IMR-90 (cell line): ENCODE results near the gene PPFIA2. TPM values are rescaled to one million over a fixed set of nuclear protein-coding genes. Genes with fewer than 3 reads are reported as not detected.

ENCODE experiments used
- ATAC-seq: fragments of 200-7000 bp; cut with Tn5 transposase; 2 replicates; pipeline ENCODE4 v1.9.1; 2020; ENCODE audit warnings: low read depth, mild to moderate bottlenecking, moderate library complexity
- BruUV-seq: library from RNA; stranded (reverse); fragments of 400-500 nt; replicated peaks from 2 replicates; lab custom pipeline; 2021; lab: Mats Ljungman, UMichigan
- CTCF ChIA-PET: fragments of 300-600 bp; formaldehyde crosslinking; extraction: SDS; loops from one replicate; lab custom pipeline; 2021; ENCODE audit warnings: antibody characterized with exemption; lab: Yijun Ruan, JAX
- POLR2A ChIA-PET: fragments of 300-600 bp; sonication (Branson Sonifier 250); formaldehyde crosslinking; loops from one replicate; lab custom pipeline; 2022; ENCODE audit warnings: antibody characterized with exemption; ENCODE audit not compliant: unreplicated experiment; lab: Charles Lee
- DNase-seq: peaks from one replicate; pipeline ENCODE4 v3.0.0; 2013
- H2AFZ ChIP-seq: replicated peaks from 2 replicates; pipeline ENCODE3; 2013; ENCODE audit warnings: low read length, mild to moderate bottlenecking; ENCODE audit not compliant: poor library complexity
- H2AK5ac ChIP-seq: 2 replicates; pipeline ENCODE4 v1.6.1; 2013; ENCODE audit warnings: low read depth, low read length, inconsistent platforms
- H2AK9ac ChIP-seq: replicated peaks from 2 replicates; pipeline ENCODE3; 2013; ENCODE audit warnings: mild to moderate bottlenecking, low read depth, low read length, moderate library complexity; ENCODE audit not compliant: poor library complexity
- H2BK120ac ChIP-seq: 2 replicates; pipeline ENCODE4 v1.6.1; 2013; ENCODE audit warnings: low read depth, low read length, inconsistent platforms
- H2BK15ac ChIP-seq: 3 replicates; pipeline ENCODE4 v1.6.1; 2013; ENCODE audit warnings: low read depth, low read length, inconsistent platforms
- H2BK20ac ChIP-seq: 2 replicates; pipeline ENCODE4 v1.6.1; 2013; ENCODE audit warnings: low read depth, mild to moderate bottlenecking, inconsistent platforms, low read length, moderate library complexity
- H2BK5ac ChIP-seq: 2 replicates; pipeline ENCODE4 v1.6.1; 2013; ENCODE audit warnings: mild to moderate bottlenecking, low read depth, low read length, inconsistent platforms; ENCODE audit not compliant: poor library complexity, severe bottlenecking
- H3K14ac ChIP-seq: replicated peaks from 2 replicates; pipeline ENCODE4 v1.6.1; 2013; ENCODE audit warnings: low read depth, low read length, inconsistent platforms
- H3K18ac ChIP-seq: 2 replicates; pipeline ENCODE4 v1.6.1; 2013; ENCODE audit warnings: low read depth, low read length, control low read depth
- H3K23ac ChIP-seq: 2 replicates; pipeline ENCODE4 v1.6.1; 2013; ENCODE audit warnings: low read depth, low read length, inconsistent platforms
- H3K27ac ChIP-seq: 2 replicates; pipeline ENCODE4 v1.5.1; 2013; ENCODE audit warnings: mild to moderate bottlenecking, control low read depth, low read length; ENCODE audit not compliant: insufficient read depth
- H3K27me3 ChIP-seq: 2 replicates; pipeline ENCODE4 v1.6.1; 2013; ENCODE audit warnings: low read length; ENCODE audit not compliant: control insufficient read depth, insufficient read depth
- H3K36me3 ChIP-seq: 2 replicates; pipeline ENCODE4 v1.6.1; 2013; ENCODE audit warnings: low read length, mixed read lengths; ENCODE audit not compliant: control insufficient read depth, insufficient read depth
- H3K4ac ChIP-seq: 2 replicates; pipeline ENCODE4 v1.6.1; 2013; ENCODE audit warnings: low read depth, low read length, inconsistent platforms
- H3K4me1 ChIP-seq: 2 replicates; pipeline ENCODE4 v1.6.1; 2013; ENCODE audit warnings: low read length, mixed read lengths; ENCODE audit not compliant: control insufficient read depth, insufficient read depth
- H3K4me2 ChIP-seq: 2 replicates; pipeline ENCODE4 v1.6.1; 2013; ENCODE audit warnings: low read depth, mild to moderate bottlenecking, control low read depth, low read length, moderate library complexity
- H3K4me3 ChIP-seq: 2 replicates; pipeline ENCODE4 v1.5.1; 2013; ENCODE audit warnings: low read depth, mild to moderate bottlenecking, control low read depth, low read length, moderate library complexity; ENCODE audit not compliant: insufficient read depth
- H3K56ac ChIP-seq: 2 replicates; pipeline ENCODE4 v1.6.1; 2013; ENCODE audit warnings: low read length, inconsistent platforms; ENCODE audit not compliant: insufficient read depth; ENCODE audit errors: extremely low read depth
- H3K79me1 ChIP-seq, 2 experiments: 2 replicates each; pipeline ENCODE4 v1.6.1; 2013; ENCODE audit warnings: low read length in 2 of 2, inconsistent platforms in 1 of 2, low read depth in 1 of 2
- H3K9ac ChIP-seq: 2 replicates; pipeline ENCODE4 v1.6.1; 2013; ENCODE audit warnings: low read depth, low read length, control low read depth
- H3K9me1 ChIP-seq: 2 replicates; pipeline ENCODE4 v1.6.1; 2013; ENCODE audit warnings: low read length, inconsistent platforms; ENCODE audit not compliant: insufficient read depth
- H3K9me3 ChIP-seq: 2 replicates; pipeline ENCODE4 v1.6.1; 2013; ENCODE audit warnings: low read length; ENCODE audit not compliant: control insufficient read depth, insufficient read depth
- H4K20me1 ChIP-seq: 2 replicates; pipeline ENCODE4 v1.6.1; 2013; ENCODE audit warnings: low read length, inconsistent platforms; ENCODE audit not compliant: insufficient read depth
- H4K5ac ChIP-seq: 2 replicates; pipeline ENCODE4 v1.6.1; 2013; ENCODE audit warnings: mild to moderate bottlenecking, low read depth, low read length, control low read depth
- H4K8ac ChIP-seq, 2 experiments: 2 replicates each; pipeline ENCODE4 v1.6.1; 2013; ENCODE audit warnings: low read depth in 2 of 2, low read length in 2 of 2, control low read depth in 1 of 2, inconsistent platforms in 1 of 2
- H4K91ac ChIP-seq: 2 replicates; pipeline ENCODE4 v1.6.1; 2013; ENCODE audit warnings: low read depth, low read length, inconsistent platforms; ENCODE audit not compliant: insufficient read depth
- BHLHE40 ChIP-seq: fragments of 150-350 bp; IDR thresholded peaks from 2 replicates; pipeline ENCODE4 v1.6.1; 2016; ENCODE audit warnings: mild to moderate bottlenecking, low read depth, low read length
- CEBPB ChIP-seq: IDR thresholded peaks from 2 replicates; pipeline ENCODE4 v1.6.1; 2012; ENCODE audit warnings: low read depth, low read length, improper control_type of control experiment
- CHD1 ChIP-seq: IDR thresholded peaks from 2 replicates; pipeline ENCODE4 v1.6.1; 2012; ENCODE audit warnings: low read depth, low read length, improper control_type of control experiment
- CTCF ChIP-seq: conservative IDR thresholded peaks from 2 replicates; pipeline ENCODE4 v1.5.1; 2012; ENCODE audit warnings: mild to moderate bottlenecking, low read depth, low read length, improper control_type of control experiment
- ELK1 ChIP-seq: fragments of 150-350 bp; IDR thresholded peaks from 2 replicates; pipeline ENCODE4 v1.6.1; 2016; ENCODE audit warnings: low read depth, mild to moderate bottlenecking, low read length, moderate library complexity, borderline replicate concordance
- FOS ChIP-seq: fragments of 150-350 bp; IDR thresholded peaks from 2 replicates; pipeline ENCODE4 v1.6.1; 2016; ENCODE audit warnings: low read depth, low read length
- MAZ ChIP-seq: IDR thresholded peaks from 2 replicates; pipeline ENCODE4 v1.6.1; 2012; ENCODE audit warnings: low read depth, mild to moderate bottlenecking, low read length, improper control_type of control experiment, moderate library complexity, borderline replicate concordance
- MXI1 ChIP-seq: IDR thresholded peaks from 2 replicates; pipeline ENCODE4 v1.6.1; 2012; ENCODE audit warnings: low read depth, mild to moderate bottlenecking, low read length, moderate library complexity, borderline replicate concordance
- RAD21 ChIP-seq: IDR thresholded peaks from 2 replicates; pipeline ENCODE4 v1.6.1; 2012; ENCODE audit warnings: low read length, improper control_type of control experiment
- RCOR1 ChIP-seq: IDR thresholded peaks from 2 replicates; pipeline ENCODE4 v1.6.1; 2012; ENCODE audit warnings: mild to moderate bottlenecking, low read length, improper control_type of control experiment; ENCODE audit not compliant: insufficient replicate concordance
- RFX5 ChIP-seq: IDR thresholded peaks from 2 replicates; pipeline ENCODE4 v1.8.0; 2012; ENCODE audit warnings: low read depth, mild to moderate bottlenecking, low read length, moderate library complexity
- SMC3 ChIP-seq: fragments of 150-350 bp; IDR thresholded peaks from 2 replicates; pipeline ENCODE4 v1.6.1; 2016; ENCODE audit warnings: low read depth, mild to moderate bottlenecking, antibody characterized with exemption, low read length, moderate library complexity
- USF2 ChIP-seq: fragments of 150-350 bp; IDR thresholded peaks from 2 replicates; pipeline ENCODE4 v1.6.1; 2017; ENCODE audit warnings: mild to moderate bottlenecking, antibody characterized with exemption, low read length, low read depth
- WGBS, 2 experiments: methylation state at CpG; one replicate each; pipeline versions ENCODE4 v1.1.5 to v1.1.7; 2013; ENCODE audit warnings: missing lambda C conversion rate in 2 of 2; ENCODE audit not compliant: insufficient read length in 1 of 2; ENCODE audit errors: extremely low coverage in 2 of 2; 5-methylcytosine and 5-hydroxymethylcytosine counted together
- dilution Hi-C: fragments of 300-500 bp; cut with HindIII; formaldehyde crosslinking; loops from one replicate; pipeline ENCODE4 v1.14.3; 2018; ENCODE audit warnings: low sequenced_read_pairs; ENCODE audit not compliant: unreplicated experiment
- in situ Hi-C: fragments of 300-500 bp; cut with MboI; formaldehyde crosslinking; loops from 3 replicates; pipeline ENCODE4 v1.14.3; 2019; ENCODE audit warnings: low sequenced_read_pairs, inconsistent platforms, mixed read lengths
- intact Hi-C: fragments of 100-400 bp; cut with micrococcal nuclease; formaldehyde crosslinking; loops from 2 replicates; pipeline ENCODE4 v1.10.0; 2022
- polyA plus RNA-seq, 3 experiments: library from polyadenylated mRNA; depleted of rRNA; stranded (reverse); fragments of >200 nt; gene quantifications; 2 replicates each; pipeline ENCODE4 v1.2.3, GENCODE V29; 2012; ENCODE audit warnings: low replicate concordance in 1 of 3
- total RNA-seq: library from RNA; depleted of rRNA; stranded (reverse); fragments of >200 nt; gene quantifications from 2 replicates; pipeline ENCODE4 v1.2.3, GENCODE V29; 2012

The PPFIA2 gene
- total and polyA plus RNA-seq, 2 of the 4 experiments (the other 2 are of a cell fraction) = 0.29 to 1.3 TPM

GRCh38 chr12:81295251-81295650, 463.9 kb downstream of the PPFIA2 start:
- no CpG with 5 or more reads among the region's 3 CpGs for WGBS, 2 experiments
- ChIA-PET POLR2A (no interaction called here), CTCF (no interaction called here)
- no peak overlapping the region for H3K4me3 ChIP-seq
- BruUV-seq = no TSS peak
- DNase-seq = no peak
- no peaks in the 10 kb centered on the region for H3K4me1 ChIP-seq
- H3K23ac ChIP-seq = no peak overlapping the region
- H3K27me3 ChIP-seq = no peaks in the 10 kb centered on the region
- dilution Hi-C loops = no loop called here
- H3K56ac ChIP-seq = no peak overlapping the region
- H3K27ac ChIP-seq = no peak overlapping the region
- no peak overlapping the region for H2AK9ac ChIP-seq
- no peak overlapping the region for H4K8ac ChIP-seq
- no peaks in the 10 kb centered on the region for H4K20me1 ChIP-seq
- no peaks in the 10 kb centered on the region for H3K79me1 ChIP-seq
- no peak overlapping the region for H3K18ac ChIP-seq
- H2AK5ac ChIP-seq = no peak overlapping the region
- H2BK120ac ChIP-seq = no peak overlapping the region
- H3K4me2 ChIP-seq = no peak overlapping the region
- no peak for TF ChIP-seq CTCF
- no peak for TF ChIP-seq MAZ
- TF ChIP-seq USF2 = no peak
- TF ChIP-seq FOS = no peak
- no peak for TF ChIP-seq MXI1
- TF ChIP-seq BHLHE40 = no peak
- no peak for TF ChIP-seq RFX5
- TF ChIP-seq SMC3 = no peak
- TF ChIP-seq ELK1 = no peak
- TF ChIP-seq RAD21 = no peak
- no peak for TF ChIP-seq RCOR1
- no peak for TF ChIP-seq CEBPB
- no peak for TF ChIP-seq CHD1
- no peak overlapping the region for H3K4ac ChIP-seq
- no peak overlapping the region for H4K91ac ChIP-seq
- no peak overlapping the region for H2BK15ac ChIP-seq
- intact Hi-C loops = no loop called here
- H2BK5ac ChIP-seq = no peak overlapping the region
- H3K9me1 ChIP-seq = no peaks in the 10 kb centered on the region
- no peak for ATAC-seq
- in situ Hi-C loops = no loop called here
- H3K9ac ChIP-seq = no peak overlapping the region
- H3K14ac ChIP-seq = no peak overlapping the region
- no peak overlapping the region for H4K5ac ChIP-seq
- H3K36me3 ChIP-seq = no peaks in the 10 kb centered on the region
- H3K9me3 ChIP-seq = no peaks in the 10 kb centered on the region
- no peak overlapping the region for H2BK20ac ChIP-seq
- H2AFZ ChIP-seq = no peak overlapping the region
